ENCODE measurements around the gene ANTKMT. TPM values are rescaled to one million over a fixed set of nuclear protein-coding genes. Genes with fewer than 3 reads are reported as not detected.

ANTKMT gene
- total and polyA plus RNA-seq, 2 of the 8 experiments (the other 6 are each of a cell fraction or from before 2014, with no cell fraction given): 26.5 to 26.6 TPM

DNA sequence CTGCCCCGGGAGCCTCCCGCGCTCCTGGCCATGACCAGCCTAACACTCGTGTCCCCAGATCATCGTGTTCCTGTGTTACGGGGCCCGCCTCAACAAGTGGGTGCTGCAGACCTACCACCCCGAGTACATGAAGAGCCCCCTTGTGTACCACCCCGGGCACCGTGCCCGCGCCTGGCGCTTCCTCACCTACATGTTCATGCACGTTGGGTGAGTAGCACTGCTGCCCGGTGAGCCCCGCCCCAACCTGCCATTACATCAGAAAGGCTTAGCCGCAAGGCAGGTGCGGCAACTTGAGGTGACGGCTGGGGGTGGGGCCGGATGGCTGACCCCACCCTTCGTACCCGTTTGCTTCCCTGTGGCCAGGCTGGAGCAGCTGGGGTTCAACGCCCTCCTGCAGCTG lies 44.0 kb upstream of the ANTKMT start:
- no peak overlapping the region for H2BK120ac ChIP-seq (replicated peaks; ENCODE audit: low read depth, low read length)
- no peak overlapping the region for H3K23ac ChIP-seq (ENCODE audit: insufficient read length)
- peak overlapping the region; percentile 73 for H4K91ac ChIP-seq (replicated peaks; ENCODE audit: insufficient read length, low read length)
- WGBS, 2 experiments (ENCODE audit: extremely low coverage in 1 of 2, insufficient coverage in 1 of 2, insufficient read length in 1 of 2, insufficient replicate concordance in 2 of 2, low coverage in 1 of 2, low lambda C conversion rate in 2 of 2, missing lambda C conversion rate in 1 of 2): 83% methylated on average over 22 of the region's 23 CpGs; no CpG with 5 or more reads in 1 of the 2 experiments
- peaks cover 0 to 2% (median 0%) of the 10 kb centered on the region in 4 experiments; a peak in 2 of 7 replicates for H3K27me3 ChIP-seq (replicated peaks in 1 of 4; ENCODE audit: control insufficient read depth in 3 of 4, extremely low read depth in 1 of 4, insufficient read depth in 3 of 4, low read length in 3 of 4)
- peaks cover 0 to 10% of the 10 kb centered on the region in 2 experiments; a peak in 1 of 4 replicates for H3K79me2 ChIP-seq (ENCODE audit: control insufficient read depth in 1 of 2, insufficient read depth in 2 of 2, low read length in 2 of 2)
- H2BK5ac ChIP-seq (ENCODE audit: low read depth, low read length): peak overlapping the region; percentile 26; the same call in 1 of the 2 replicates
- H3K4me3 ChIP-seq (ENCODE audit: extremely low read depth in 1 of 4, insufficient read depth in 2 of 4, low read depth in 3 of 4, low read length in 4 of 4): 0 out of 8 replicates have a peak overlapping the region, but pooled peaks of 1 of the 4 experiments have one; percentile 8
- peaks cover 11 to 22% (median 16%) of the 10 kb centered on the region in 4 experiments for H3K36me3 ChIP-seq (ENCODE audit: control insufficient read depth in 2 of 4, insufficient read depth in 4 of 4, low read length in 3 of 4)
- H2AK5ac ChIP-seq (ENCODE audit: low read depth, low read length): peak overlapping the region; percentile 75; the same call in 1 of the 2 replicates
- no peak overlapping the region for H2AFZ ChIP-seq (ENCODE audit: low read length)
- H2BK12ac ChIP-seq (ENCODE audit: low read depth, low read length): peak overlapping the region; percentile 96; the same call in 1 of the 2 replicates
- no peak overlapping the region for H3K9ac ChIP-seq (replicated peaks in 1 of 4; ENCODE audit: extremely low read depth in 1 of 4, low read depth in 3 of 4, low read length in 3 of 4)
- H4K8ac ChIP-seq (ENCODE audit: extremely low read depth, insufficient read depth, low read length): peak overlapping the region; percentile 80; the same call in 1 of the 2 replicates
- peak overlapping the region; percentile 48; the same call in 1 of the 2 replicates for H3K18ac ChIP-seq (ENCODE audit: extremely low read depth, low read length)
- peaks cover 15% of the 10 kb centered on the region for H3K23me2 ChIP-seq (ENCODE audit: low read depth, low read length)
- H3K79me1 ChIP-seq (ENCODE audit: low read depth, low read length): peaks cover 6% of the 10 kb centered on the region; the same call in 1 of the 2 replicates
- H3K56ac ChIP-seq (replicated peaks; ENCODE audit: insufficient read length, low read depth, low read length): no peak overlapping the region
- FAIRE-seq (no peak), DNase-seq (ENCODE audit: low read depth in 1 of 2, low spot score in 2 of 2) (peak in 1 of 2 experiments; percentile 63)
- peaks cover 2 to 28% of the 10 kb centered on the region in 2 experiments for H4K20me1 ChIP-seq (replicated peaks in 1 of 2; ENCODE audit: control insufficient read depth in 1 of 2, insufficient read depth in 2 of 2, low read length in 2 of 2)
- no peak overlapping the region; the same call in 1 of the 2 replicates for H2BK20ac ChIP-seq (ENCODE audit: low read length)
- ChIA-PET POLR2A (ENCODE audit: partially characterized antibody) (interaction anchor here (1.4 to 13.3 kb wide), 7 partner anchors 7 to 126 kb away, joined by 4 to 214 read pairs (median 14); partner anchors contain the start of genes CHTF18, JMJD8, RHOT2 and RPUSD1), CTCF (ENCODE audit: partially characterized antibody) (interaction anchor here (1.7 to 12.0 kb wide), 4 partner anchors 9 to 94 kb away, joined by 4 to 75 read pairs (median 6); partner anchors contain the start of genes RHOT2 and WDR24)
- no peak overlapping the region for H3K4ac ChIP-seq (replicated peaks; ENCODE audit: insufficient read length, low read depth, low read length)
- H4K5ac ChIP-seq (ENCODE audit: insufficient read length, low read depth, low read length): no peak overlapping the region
- H3K14ac ChIP-seq (ENCODE audit: insufficient read length): no peak overlapping the region
- H3K9me3 ChIP-seq (ENCODE audit: insufficient read depth in 2 of 2, low read depth in 1 of 2, low read length in 1 of 2): no peaks in the 10 kb centered on the region
- peak overlapping the region; percentile 11 to 52 for H3K4me2 ChIP-seq (ENCODE audit: insufficient read depth in 1 of 2, low read depth in 2 of 2, low read length in 2 of 2)
- H3K4me1 ChIP-seq (replicated peaks in 1 of 4; ENCODE audit: control insufficient read depth in 3 of 4, insufficient read depth in 4 of 4, low read length in 3 of 4): peaks cover 0 to 37% (median 31%) of the 10 kb centered on the region in 4 experiments; a peak in 6 of 7 replicates
- H3K27ac ChIP-seq (ENCODE audit: low read depth, low read length): no peak overlapping the region
- peak overlapping the region; percentile 46; the same call in 1 of the 2 replicates for H2BK15ac ChIP-seq (ENCODE audit: low read length)
- no peak for TF ChIP-seq JUN (IDR thresholded peaks at IDR 0.05; ENCODE audit: low read depth, low read length)
- TF ChIP-seq TCF12 (IDR thresholded peaks at IDR 0.05; ENCODE audit: low read depth, low read length): no peak
- TF ChIP-seq POLR2A (IDR thresholded peaks at IDR 0.05; ENCODE audit: control extremely low read depth in 1 of 2, low read depth in 2 of 2, low read length in 2 of 2): no peak
- no peak for TF ChIP-seq RAD21 (IDR thresholded peaks at IDR 0.05 in 1 of 2, conservative IDR thresholded peaks at IDR 0.05 in 1 of 2; ENCODE audit: low read depth in 2 of 2, low read length in 2 of 2)
- TF ChIP-seq, protein P1, sequence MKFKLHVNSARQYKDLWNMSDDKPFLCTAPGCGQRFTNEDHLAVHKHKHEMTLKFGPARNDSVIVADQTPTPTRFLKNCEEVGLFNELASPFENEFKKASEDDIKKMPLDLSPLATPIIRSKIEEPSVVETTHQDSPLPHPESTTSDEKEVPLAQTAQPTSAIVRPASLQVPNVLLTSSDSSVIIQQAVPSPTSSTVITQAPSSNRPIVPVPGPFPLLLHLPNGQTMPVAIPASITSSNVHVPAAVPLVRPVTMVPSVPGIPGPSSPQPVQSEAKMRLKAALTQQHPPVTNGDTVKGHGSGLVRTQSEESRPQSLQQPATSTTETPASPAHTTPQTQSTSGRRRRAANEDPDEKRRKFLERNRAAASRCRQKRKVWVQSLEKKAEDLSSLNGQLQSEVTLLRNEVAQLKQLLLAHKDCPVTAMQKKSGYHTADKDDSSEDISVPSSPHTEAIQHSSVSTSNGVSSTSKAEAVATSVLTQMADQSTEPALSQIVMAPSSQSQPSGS (IDR thresholded peaks at IDR 0.05; ENCODE audit: low read length): no peak
- TF ChIP-seq MAFK (IDR thresholded peaks at IDR 0.05; ENCODE audit: low read depth, low read length): no peak
- TF ChIP-seq GABPA (IDR thresholded peaks at IDR 0.05; ENCODE audit: borderline replicate concordance, insufficient read depth, low read length): no peak
- TF ChIP-seq, protein P2, sequence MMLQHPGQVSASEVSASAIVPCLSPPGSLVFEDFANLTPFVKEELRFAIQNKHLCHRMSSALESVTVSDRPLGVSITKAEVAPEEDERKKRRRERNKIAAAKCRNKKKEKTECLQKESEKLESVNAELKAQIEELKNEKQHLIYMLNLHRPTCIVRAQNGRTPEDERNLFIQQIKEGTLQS (IDR thresholded peaks at IDR 0.05; ENCODE audit: insufficient read depth, low read depth, low read length): no peak
